ENCODE results near the gene KRT78. TPM values are rescaled to one million over a fixed set of nuclear protein-coding genes. Genes with fewer than 3 reads are reported as not detected.

KRT78 gene
- total and polyA plus RNA-seq, 9 of the 15 experiments (the other 6 are each of a cell fraction or from before 2014, with no cell fraction given): not detected

DNA sequence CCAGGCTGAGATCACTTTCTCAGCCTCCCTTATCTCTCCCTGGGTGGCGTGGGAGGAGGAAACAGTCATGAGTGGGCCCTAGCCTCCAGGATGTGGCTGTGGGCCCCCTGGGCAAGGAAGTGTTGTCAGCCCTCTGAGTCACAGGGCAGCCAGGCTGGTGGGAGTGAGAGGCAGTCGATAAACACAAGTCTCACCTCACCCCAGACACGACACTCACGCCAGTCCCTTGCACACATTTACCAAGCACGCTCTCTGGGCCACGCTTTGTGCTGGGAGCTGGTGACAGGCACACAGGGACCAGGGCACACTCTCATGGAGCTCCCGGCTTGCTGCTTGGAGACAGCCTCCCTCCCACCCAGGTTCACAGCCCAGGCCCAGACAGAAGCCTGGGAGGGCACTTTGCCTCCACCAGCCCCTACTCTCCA is 12.7 kb downstream of the KRT78 start (continued):
- TF ChIP-seq, protein P1, sequence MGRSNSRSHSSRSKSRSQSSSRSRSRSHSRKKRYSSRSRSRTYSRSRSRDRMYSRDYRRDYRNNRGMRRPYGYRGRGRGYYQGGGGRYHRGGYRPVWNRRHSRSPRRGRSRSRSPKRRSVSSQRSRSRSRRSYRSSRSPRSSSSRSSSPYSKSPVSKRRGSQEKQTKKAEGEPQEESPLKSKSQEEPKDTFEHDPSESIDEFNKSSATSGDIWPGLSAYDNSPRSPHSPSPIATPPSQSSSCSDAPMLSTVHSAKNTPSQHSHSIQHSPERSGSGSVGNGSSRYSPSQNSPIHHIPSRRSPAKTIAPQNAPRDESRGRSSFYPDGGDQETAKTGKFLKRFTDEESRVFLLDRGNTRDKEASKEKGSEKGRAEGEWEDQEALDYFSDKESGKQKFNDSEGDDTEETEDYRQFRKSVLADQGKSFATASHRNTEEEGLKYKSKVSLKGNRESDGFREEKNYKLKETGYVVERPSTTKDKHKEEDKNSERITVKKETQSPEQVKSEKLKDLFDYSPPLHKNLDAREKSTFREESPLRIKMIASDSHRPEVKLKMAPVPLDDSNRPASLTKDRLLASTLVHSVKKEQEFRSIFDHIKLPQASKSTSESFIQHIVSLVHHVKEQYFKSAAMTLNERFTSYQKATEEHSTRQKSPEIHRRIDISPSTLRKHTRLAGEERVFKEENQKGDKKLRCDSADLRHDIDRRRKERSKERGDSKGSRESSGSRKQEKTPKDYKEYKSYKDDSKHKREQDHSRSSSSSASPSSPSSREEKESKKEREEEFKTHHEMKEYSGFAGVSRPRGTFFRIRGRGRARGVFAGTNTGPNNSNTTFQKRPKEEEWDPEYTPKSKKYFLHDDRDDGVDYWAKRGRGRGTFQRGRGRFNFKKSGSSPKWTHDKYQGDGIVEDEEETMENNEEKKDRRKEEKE (IDR thresholded peaks at IDR 0.05; ENCODE audit: borderline replicate concordance in 1 of 2, control insufficient read depth in 1 of 2, low read depth in 2 of 2, low read length in 1 of 2): no peak
- no peak for TF ChIP-seq MCM3 (IDR thresholded peaks at IDR 0.05)
- TF ChIP-seq, protein P2, sequence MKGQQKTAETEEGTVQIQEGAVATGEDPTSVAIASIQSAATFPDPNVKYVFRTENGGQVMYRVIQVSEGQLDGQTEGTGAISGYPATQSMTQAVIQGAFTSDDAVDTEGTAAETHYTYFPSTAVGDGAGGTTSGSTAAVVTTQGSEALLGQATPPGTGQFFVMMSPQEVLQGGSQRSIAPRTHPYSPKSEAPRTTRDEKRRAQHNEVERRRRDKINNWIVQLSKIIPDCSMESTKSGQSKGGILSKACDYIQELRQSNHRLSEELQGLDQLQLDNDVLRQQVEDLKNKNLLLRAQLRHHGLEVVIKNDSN (CRISPR knock-in tag; IDR thresholded peaks at IDR 0.05): no peak
- TF ChIP-seq NBN (IDR thresholded peaks at IDR 0.05; ENCODE audit: low read depth): no peak
- TF ChIP-seq, protein P3, sequence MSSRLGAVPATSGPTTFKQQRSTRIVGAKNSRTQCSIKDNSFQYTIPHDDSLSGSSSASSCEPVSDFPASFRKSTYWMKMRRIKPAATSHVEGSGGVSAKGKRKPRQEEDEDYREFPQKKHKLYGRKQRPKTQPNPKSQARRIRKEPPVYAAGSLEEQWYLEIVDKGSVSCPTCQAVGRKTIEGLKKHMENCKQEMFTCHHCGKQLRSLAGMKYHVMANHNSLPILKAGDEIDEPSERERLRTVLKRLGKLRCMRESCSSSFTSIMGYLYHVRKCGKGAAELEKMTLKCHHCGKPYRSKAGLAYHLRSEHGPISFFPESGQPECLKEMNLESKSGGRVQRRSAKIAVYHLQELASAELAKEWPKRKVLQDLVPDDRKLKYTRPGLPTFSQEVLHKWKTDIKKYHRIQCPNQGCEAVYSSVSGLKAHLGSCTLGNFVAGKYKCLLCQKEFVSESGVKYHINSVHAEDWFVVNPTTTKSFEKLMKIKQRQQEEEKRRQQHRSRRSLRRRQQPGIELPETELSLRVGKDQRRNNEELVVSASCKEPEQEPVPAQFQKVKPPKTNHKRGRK (tag; IDR thresholded peaks at IDR 0.05): no peak
- no peak for TF ChIP-seq CEBPG (CRISPR knock-in tag; IDR thresholded peaks at IDR 0.05)
- TF ChIP-seq CEBPG (tag; conservative IDR thresholded peaks at IDR 0.05 in 1 of 2, IDR thresholded peaks at IDR 0.05 in 1 of 2): no peak
- TF ChIP-seq, protein P4, sequence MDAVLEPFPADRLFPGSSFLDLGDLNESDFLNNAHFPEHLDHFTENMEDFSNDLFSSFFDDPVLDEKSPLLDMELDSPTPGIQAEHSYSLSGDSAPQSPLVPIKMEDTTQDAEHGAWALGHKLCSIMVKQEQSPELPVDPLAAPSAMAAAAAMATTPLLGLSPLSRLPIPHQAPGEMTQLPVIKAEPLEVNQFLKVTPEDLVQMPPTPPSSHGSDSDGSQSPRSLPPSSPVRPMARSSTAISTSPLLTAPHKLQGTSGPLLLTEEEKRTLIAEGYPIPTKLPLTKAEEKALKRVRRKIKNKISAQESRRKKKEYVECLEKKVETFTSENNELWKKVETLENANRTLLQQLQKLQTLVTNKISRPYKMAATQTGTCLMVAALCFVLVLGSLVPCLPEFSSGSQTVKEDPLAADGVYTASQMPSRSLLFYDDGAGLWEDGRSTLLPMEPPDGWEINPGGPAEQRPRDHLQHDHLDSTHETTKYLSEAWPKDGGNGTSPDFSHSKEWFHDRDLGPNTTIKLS (IDR thresholded peaks at IDR 0.05; ENCODE audit: borderline replicate concordance, low read depth): no peak
- TF ChIP-seq NFATC3 (IDR thresholded peaks at IDR 0.05): no peak
- no peak for TF ChIP-seq CHD1 (IDR thresholded peaks at IDR 0.05; ENCODE audit: low read length)
- TF ChIP-seq RFX1 (IDR thresholded peaks at IDR 0.05): no peak
- TF ChIP-seq, protein P5, sequence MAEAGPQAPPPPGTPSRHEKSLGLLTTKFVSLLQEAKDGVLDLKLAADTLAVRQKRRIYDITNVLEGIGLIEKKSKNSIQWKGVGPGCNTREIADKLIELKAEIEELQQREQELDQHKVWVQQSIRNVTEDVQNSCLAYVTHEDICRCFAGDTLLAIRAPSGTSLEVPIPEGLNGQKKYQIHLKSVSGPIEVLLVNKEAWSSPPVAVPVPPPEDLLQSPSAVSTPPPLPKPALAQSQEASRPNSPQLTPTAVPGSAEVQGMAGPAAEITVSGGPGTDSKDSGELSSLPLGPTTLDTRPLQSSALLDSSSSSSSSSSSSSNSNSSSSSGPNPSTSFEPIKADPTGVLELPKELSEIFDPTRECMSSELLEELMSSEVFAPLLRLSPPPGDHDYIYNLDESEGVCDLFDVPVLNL (CRISPR knock-in tag; IDR thresholded peaks at IDR 0.05; ENCODE audit: low read depth): no peak
- TF ChIP-seq SAFB (IDR thresholded peaks at IDR 0.05; ENCODE audit: borderline replicate concordance, low read depth, low read length): 0 out of 2 replicates have a peak, but pooled peaks have one; percentile 17
- TF ChIP-seq PTRF (tag; IDR thresholded peaks at IDR 0.05): no peak
- no peak for TF ChIP-seq GATAD2B (IDR thresholded peaks at IDR 0.05; ENCODE audit: borderline replicate concordance)
- peak; percentile 64; the same call in 1 of the 2 replicates for TF ChIP-seq ZBTB17 (CRISPR knock-in tag; IDR thresholded peaks at IDR 0.05)
- TF ChIP-seq FOXK2 (conservative IDR thresholded peaks at IDR 0.05 in 1 of 2, IDR thresholded peaks at IDR 0.05 in 1 of 2; ENCODE audit: low read depth in 2 of 2): no peak
- peak; percentile 59 for TF ChIP-seq NEUROD1 (IDR thresholded peaks at IDR 0.05; ENCODE audit: borderline replicate concordance, low read depth, low read length, partially characterized antibody)
- TF ChIP-seq GABPA (tag; conservative IDR thresholded peaks at IDR 0.05; ENCODE audit: low read depth): peak; percentile 61
- peak in 1 of 2 experiments; percentile 12; a peak in 1 of 4 replicates for TF ChIP-seq TRIM24 (IDR thresholded peaks at IDR 0.05)
- no peak for TF ChIP-seq CBX8 (IDR thresholded peaks at IDR 0.05; ENCODE audit: borderline replicate concordance, extremely low read depth, low read depth, low read length, poor library complexity, severe bottlenecking)

All from K562 (cell line).